DND-41 (cell line): ENCODE measurements around the gene APBB2.

Source experiments
- CTCF ChIP-seq: IDR thresholded peaks from 2 replicates; pipeline ENCODE4 v1.5.1; 2012; ENCODE audit warnings: borderline replicate concordance, low read length, moderate library complexity, mild to moderate bottlenecking; ENCODE audit not compliant: poor library complexity, severe bottlenecking; ENCODE audit errors: extremely low read depth
- EZH2 ChIP-seq: IDR thresholded peaks from 3 replicates; pipeline ENCODE4 v1.6.1; 2012; ENCODE audit warnings: borderline replicate concordance, low read depth, mild to moderate bottlenecking, moderate library complexity, low read length, inconsistent platforms; ENCODE audit not compliant: severe bottlenecking

GRCh38 chr4:41104155-41104554 is 110.2 kb downstream of the APBB2 start:
- TF ChIP-seq CTCF (no peak), EZH2 (no peak)
